GM21576 (cell line): Measurements from ENCODE around the gene EFCAB5.

Experiments used
- ATAC-seq: cut with Tn5 transposase; IDR thresholded peaks from one replicate; pipeline ENCODE4 v1.9.1; 2021; ENCODE audit warnings: mild to moderate bottlenecking, moderate library complexity; ENCODE audit not compliant: unreplicated experiment

The EFCAB5 gene

GRCh38 chr17:30148376-30148775, 206.9 kb downstream of the EFCAB5 start:
- ATAC-seq, result no peak

DNA sequence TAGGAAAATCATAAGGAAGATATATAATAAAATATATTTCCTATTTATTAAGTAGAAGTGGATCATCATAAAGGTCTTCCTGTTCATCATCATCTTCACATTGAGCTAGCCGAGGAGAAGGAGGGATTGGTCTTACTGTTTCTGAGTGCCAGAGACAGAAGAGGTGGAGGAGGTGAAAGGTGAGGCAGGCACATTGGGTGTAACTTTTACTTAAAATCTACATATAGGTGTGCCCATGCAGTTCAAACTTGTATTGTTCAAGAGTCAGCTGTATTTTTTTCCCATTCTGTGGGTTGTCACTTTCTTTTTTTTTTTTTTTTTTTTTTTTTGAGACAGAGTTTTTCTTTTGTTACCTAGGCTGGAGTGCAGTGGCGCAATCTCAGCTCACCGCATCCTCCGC, 210.0 kb downstream of the EFCAB5 start:
- no peak for ATAC-seq

DNA sequence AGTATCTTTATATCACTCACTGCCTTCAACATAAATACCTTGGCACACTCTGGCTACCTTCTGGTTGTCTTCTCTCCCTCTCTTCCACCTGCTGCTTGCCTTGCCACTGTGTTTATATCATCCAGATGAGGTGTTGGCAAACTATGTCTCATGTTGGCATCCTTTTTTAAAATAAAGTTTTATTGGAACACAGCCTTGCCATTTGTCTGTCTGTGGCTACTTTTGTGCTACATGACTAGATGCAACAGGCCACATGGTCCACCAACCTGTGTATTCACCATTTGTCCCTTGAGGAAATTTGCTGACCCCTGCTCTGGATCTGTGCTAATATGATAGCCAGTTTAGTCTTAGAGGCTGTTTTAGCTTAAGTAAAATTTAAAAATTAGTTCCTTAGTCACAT, 212.0 kb downstream of the EFCAB5 start:
- no peak for ATAC-seq

DNA sequence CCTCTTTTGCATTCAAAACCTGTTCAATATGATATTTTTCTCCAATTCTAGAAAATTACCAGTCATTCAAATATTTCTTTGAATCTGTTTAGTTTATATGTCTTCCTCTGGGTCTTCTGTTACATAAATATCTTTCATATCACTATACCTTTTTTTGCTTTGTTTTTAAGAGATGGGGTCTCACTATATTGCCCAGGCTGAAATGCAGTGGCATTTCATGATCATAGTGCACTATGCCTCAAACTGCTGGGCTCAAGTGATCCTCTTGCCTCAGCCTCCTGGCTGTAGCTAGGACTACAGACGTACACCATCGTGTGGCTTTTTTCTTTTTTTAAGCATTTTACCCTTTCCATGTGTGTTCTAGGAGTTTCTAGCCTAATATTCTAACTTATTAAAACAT, 214.0 kb downstream of the EFCAB5 start:
- ATAC-seq, result no peak
